ENCODE measurements around the gene FILIP1L.

The FILIP1L gene

GRCh38 chr3:99850608-99851007 is 263.7 kb downstream of the FILIP1L start:
- intact Hi-C loops (cut with DNase I; ENCODE audit: low total_unique reads) = no loop called here
- Histone ChIP-seq H3K9me3 (peaks cover 0 to 36% (median 0%) of the 10 kb centered on the region in 3 donors), H3K4me3 (no peak overlapping the region), H3K4me1 (peaks cover 0 to 74% (median 22%) of the 10 kb centered on the region in 4 donors), H3K36me3 (peaks cover 17 to 79% (median 50%) of the 10 kb centered on the region in 3 donors), H3K27ac (no peak overlapping the region), H3K27me3 (no peaks in the 10 kb centered on the region)
- no peak for TF ChIP-seq CTCF (IDR thresholded peaks at IDR 0.05)
- no peak for DNase-seq

GRCh38 chr3:99848433-99848832 is 265.9 kb downstream of the FILIP1L start:
- no peak for TF ChIP-seq CTCF (IDR thresholded peaks at IDR 0.05)
- H3K36me3 ChIP-seq = peaks cover 14 to 57% (median 47%) of the 10 kb centered on the region in 3 donors
- peaks cover 0 to 72% (median 41%) of the 10 kb centered on the region in 4 donors for H3K4me1 ChIP-seq
- peak overlapping the region; percentile 11 to 72 for H3K27ac ChIP-seq
- peaks cover 0 to 31% (median 0%) of the 10 kb centered on the region in 3 donors for H3K9me3 ChIP-seq
- H3K27me3 ChIP-seq = no peaks in the 10 kb centered on the region
- no peak overlapping the region for H3K4me3 ChIP-seq
- no peak for DNase-seq
- intact Hi-C loops (cut with DNase I; ENCODE audit: low total_unique reads) = loop anchor here (10.0 kb wide), 2 partner anchors 206 to 316 kb away; no protein-coding TSS in a partner anchor

GRCh38 chr3:99846477-99847160 is 267.7 kb downstream of the FILIP1L start:
- intact Hi-C loops (cut with DNase I; ENCODE audit: low total_unique reads) = loop anchor here (10.0 kb wide), 2 partner anchors 208 to 318 kb away; no protein-coding TSS in a partner anchor
- Histone ChIP-seq H3K27me3 (no peaks in the 10 kb centered on the region), H3K4me3 (no peak overlapping the region), H3K9me3 (peaks cover 0 to 22% (median 0%) of the 10 kb centered on the region in 3 donors), H3K27ac (peak overlapping the region; percentile 72), H3K4me1 (peaks cover 0 to 71% (median 44%) of the 10 kb centered on the region in 4 donors), H3K36me3 (peaks cover 14 to 42% (median 34%) of the 10 kb centered on the region in 3 donors)
- no peak for TF ChIP-seq CTCF (IDR thresholded peaks at IDR 0.05)
- DNase-seq = peak in 1 of 2 donors; percentile 49

- Histone ChIP-seq H3K4me1 (peaks cover 0 to 71% (median 44%) of the 10 kb centered on the region in 4 donors), H3K27me3 (no peaks in the 10 kb centered on the region), H3K9me3 (peaks cover 0 to 22% (median 0%) of the 10 kb centered on the region in 3 donors), H3K4me3 (no peak overlapping the region), H3K27ac (peak overlapping the region; percentile 72), H3K36me3 (peaks cover 14 to 37% (median 28%) of the 10 kb centered on the region in 3 donors)
- DNase-seq = no peak
- TF ChIP-seq CTCF (IDR thresholded peaks at IDR 0.05) = no peak
- intact Hi-C loops (cut with DNase I; ENCODE audit: low total_unique reads) = loop anchor here (10.0 kb wide), 2 partner anchors 209 to 319 kb away; no protein-coding TSS in a partner anchor
These were observed 268.3 kb downstream of the FILIP1L start for GRCh38 chr3:99845999-99846398.

GRCh38 chr3:99845331-99845730 is 269.0 kb downstream of the FILIP1L start:
- DNase-seq = no peak
- Histone ChIP-seq H3K9me3 (peaks cover 0 to 18% (median 0%) of the 10 kb centered on the region in 3 donors), H3K4me3 (peak overlapping the region in 1 of 2 donors; percentile 2), H3K27me3 (no peaks in the 10 kb centered on the region), H3K36me3 (peaks cover 9 to 31% (median 21%) of the 10 kb centered on the region in 3 donors), H3K4me1 (peaks cover 0 to 71% (median 44%) of the 10 kb centered on the region in 4 donors), H3K27ac (peak overlapping the region; percentile 72)
- TF ChIP-seq CTCF (IDR thresholded peaks at IDR 0.05) = no peak
- intact Hi-C loops (cut with DNase I; ENCODE audit: low total_unique reads) = loop anchor here (10.0 kb wide), 2 partner anchors 209 to 319 kb away; no protein-coding TSS in a partner anchor
